Hepatocyte (in vitro differentiated cells): Measurements from ENCODE around the gene SLC43A1.

Experiments
- CTCF ChIP-seq: fragments of 200-600 bp; sonication (generic); IDR thresholded peaks from 2 replicates; pipeline ENCODE4 v1.5.1; 2016; ENCODE audit warnings: antibody characterized with exemption, mild to moderate bottlenecking; ENCODE audit not compliant: poor library complexity
- EZH2 ChIP-seq: fragments of 200-600 bp; sonication (generic); IDR thresholded peaks from 2 replicates; pipeline ENCODE4 v1.6.1; 2016; ENCODE audit warnings: antibody characterized with exemption, mild to moderate bottlenecking, borderline replicate concordance
- EZH2phosphoT487 ChIP-seq: fragments of 200-600 bp; sonication (generic); IDR thresholded peaks from one replicate; pipeline ENCODE4 v1.6.1; 2018; ENCODE audit warnings: antibody characterized with exemption, mild to moderate bottlenecking, low read depth, moderate library complexity; ENCODE audit not compliant: unreplicated experiment, severe bottlenecking

GRCh38 chr11:57502376-57502775 is 13.1 kb downstream of the SLC43A1 start:
- TF ChIP-seq EZH2 (no peak), CTCF (no peak), EZH2phosphoT487 (no peak)
